Stimulated activated CD4-positive, alpha-beta T cell treated with anti-CD3 and anti-CD28 coated beads, Interleukin-1b, Interleukin-23, amount 100 ng/mL, for 24 hours (primary cell): ENCODE data around the gene GRHL1.
"Not testable (repeated sequence)": the region's sequence is repeated elsewhere in the genome, so short reads cannot be mapped to it uniquely, and the experiment has no call there.

Experiments
- DNase-seq, 4 experiments: peaks; one replicate each; pipeline ENCODE4 v3.0.0-alpha.2; 2020; ENCODE audit warnings: low read depth in 4 of 4, low spot score in 1 of 4

Gene GRHL1

DNA sequence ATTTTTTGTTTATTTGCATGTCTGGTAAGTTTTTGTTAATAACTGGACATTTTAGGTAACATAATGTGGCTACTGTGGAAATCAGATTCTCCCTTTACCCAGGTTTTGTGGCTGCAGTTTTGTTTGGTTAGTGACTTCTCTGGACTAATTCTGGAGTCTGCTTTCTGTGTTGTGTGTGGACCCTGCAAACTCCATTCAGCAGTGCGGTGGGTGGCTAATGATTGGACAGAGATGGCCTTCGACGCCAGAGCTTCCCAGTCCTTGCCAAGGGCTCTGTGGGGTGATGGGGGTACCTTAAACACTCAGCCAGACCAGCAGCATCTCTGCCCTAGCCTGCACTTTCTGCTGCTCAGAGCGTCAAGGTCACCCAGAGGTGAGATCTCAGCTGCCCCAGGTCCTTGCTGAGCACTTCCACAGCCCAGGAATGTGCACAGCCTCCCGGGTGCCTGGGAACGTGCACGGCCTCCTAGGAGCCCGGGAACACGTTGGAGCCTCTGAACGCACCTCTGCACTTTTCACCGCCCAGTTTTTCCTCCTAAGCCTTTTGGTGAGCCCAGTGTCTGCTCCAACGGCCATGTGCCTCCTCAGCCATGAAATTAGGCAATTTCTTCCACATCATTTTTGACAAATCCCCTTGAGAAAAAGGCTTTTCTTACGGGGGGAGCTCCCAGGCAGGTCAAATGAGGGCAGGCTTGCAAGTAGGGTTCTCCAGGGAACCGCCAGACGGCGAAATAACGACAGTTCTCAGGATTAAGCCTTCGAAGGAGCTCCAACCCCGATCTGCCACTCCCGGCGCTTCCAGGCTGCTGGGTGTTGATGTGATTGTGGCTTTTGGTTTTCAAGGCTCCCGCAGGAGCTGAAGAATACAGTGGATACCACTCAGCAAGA is 56.7 kb downstream of the GRHL1 start:
- no peak for DNase-seq

DNA sequence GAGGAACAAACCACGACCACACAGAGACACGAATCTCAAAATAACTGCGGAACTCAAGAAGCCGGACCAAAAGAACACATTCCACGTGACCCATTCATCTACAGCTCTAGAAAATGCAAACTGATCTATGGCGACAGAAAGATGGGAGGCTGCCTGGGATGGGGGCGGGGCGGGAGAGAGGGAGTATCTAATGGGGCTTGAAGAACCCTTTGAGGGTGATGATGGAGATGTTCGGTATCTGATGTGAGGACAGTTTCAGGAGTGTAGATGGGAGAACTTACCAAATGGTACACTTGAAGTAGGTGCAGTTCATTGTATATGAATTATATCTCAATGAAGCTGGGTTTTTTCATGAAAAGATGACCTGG is 57.3 kb downstream of the GRHL1 start:
- DNase-seq: no peak

DNA sequence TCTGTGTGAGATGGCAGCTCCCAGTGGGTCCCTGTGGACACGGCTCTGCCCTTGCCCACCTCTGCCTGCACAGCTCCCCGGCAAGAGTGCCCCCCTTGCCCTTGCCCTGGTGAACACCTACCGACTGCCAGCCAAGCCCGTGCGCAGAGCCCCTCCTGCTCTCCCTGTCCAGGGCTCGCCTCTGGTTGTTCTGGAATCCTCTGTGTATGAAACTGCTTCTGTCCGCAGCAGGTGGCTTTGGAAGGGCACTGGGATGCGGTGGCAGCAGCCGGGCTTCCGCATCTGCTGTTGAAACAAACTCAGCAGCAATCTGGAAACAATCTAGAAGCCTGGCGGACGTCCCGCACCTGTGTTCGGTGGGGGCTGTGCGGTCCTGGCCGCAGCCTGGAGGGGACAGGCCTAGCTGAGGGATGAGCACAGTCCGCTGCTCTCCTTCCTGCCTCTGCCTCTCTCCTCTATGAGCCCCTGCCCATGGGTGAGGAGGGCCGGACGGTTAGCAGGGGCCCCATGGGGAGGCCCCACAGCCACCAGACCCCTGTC is 57.8 kb downstream of the GRHL1 start:
- no peak for DNase-seq

DNA sequence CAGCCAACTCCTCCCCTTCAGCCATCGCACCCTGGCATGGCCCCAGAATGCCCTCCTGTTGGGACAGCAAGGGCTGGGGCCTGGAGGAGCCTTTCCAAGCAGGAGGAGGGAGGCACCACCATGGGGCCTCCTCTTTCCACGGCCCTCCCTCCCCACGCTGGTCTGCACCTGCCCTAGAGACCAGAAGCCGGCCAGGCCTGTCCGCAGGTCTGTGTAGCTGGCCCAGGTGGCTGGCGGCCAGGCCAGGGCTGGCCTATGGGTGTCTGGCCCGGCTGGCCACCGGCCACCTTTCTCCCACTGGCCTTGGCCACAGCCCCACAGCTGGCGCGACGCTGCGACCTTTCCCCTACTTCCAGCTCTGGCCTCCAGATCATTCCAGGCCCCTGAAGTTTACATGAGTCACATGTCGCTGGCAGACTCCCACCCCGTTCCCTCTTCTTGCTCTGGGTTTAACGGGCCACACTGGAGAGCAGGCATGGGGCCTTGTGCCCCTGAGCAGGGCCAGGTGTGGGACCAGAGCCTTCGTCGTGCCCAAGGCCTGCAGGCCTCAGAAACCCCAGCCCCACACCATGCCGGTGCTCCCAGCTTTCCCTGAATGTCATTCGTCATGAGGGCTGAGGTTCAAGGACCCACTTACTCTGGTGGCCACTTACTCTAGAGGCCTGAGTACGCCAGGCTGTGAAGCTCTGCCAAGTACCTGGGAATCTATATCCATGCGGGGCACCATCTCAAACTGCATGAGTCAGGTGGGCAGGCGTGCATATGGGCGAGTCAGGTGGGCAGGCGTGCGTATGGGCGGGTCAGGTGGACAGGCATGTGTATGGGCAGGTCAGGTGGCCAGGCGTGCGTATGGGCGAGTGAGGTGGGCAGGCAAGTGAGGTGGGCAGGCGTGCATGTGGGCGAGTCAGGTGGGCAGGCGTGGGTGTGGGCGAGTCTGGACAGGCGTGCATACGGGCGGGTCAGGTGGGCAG is 58.6 kb downstream of the GRHL1 start:
- no peak for DNase-seq

DNA sequence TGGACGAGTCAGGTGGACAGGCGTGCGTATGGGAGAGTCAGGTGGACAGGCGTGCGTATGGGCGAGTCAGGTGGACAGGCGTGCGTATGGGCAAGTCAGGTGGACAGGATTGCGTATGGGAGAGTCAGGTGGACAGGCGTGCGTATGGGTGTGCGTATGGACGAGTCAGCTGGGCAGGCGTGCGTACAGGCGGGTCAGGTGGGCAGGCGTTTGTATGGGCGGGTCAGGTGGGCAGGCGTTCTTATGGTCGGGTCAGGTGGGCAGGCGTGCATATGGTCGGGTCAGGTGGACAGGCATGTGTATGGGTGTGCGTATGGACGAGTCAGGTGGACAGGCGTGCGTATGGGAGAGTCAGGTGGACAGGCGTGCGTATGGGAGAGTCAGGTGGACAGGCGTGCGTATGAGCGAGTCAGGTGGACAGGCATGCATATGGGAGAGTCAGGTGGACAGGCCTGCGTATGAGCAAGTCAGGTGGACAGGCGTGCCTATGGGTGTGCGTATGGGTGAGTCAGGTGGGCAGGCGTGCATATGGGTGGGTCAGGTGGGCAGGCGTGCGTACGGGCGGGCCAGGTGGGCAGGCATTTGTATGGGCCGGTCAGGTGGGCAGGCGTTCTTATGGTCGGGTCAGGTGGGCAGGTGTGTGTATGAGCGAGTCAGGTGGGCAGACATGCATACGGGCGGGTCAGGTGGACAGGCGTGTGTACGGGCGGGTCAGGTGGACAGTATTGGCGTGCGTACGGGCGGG is 59.5 kb downstream of the GRHL1 start:
- DNase-seq: not testable (repeated sequence)

DNA sequence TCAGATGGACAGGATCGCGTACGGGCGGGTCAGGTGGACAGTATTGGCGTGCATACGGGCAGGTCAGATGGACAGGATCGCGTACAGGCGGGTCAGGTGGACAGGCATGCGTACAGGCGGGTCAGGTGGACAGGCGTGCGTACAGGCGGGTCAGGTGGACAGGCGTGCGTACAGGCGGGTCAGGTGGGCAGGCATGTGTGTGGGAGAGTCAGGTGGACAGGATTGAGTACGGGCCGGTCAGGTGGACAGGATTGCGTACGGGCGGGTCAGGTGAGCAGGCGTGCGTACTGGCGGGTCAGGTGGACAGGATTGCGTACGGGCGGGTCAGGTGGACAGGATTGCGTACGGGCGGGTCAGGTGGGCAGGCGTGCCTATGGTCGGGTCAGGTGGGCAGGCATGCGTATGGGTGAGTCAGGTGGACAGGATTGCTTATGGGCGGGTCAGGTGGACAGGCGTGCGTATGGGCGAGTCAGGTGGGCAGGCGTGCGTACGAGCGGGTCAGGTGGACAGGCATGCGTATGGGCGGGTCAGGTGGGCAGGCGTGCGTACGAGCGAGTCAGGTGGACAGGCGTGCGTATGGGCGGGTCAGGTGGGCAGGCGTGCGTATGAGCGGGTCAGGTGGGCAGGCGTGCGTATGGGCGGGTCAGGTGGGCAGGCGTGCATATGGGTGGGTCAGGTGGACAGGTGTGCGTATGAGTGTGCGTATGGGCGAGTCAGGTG is 60.3 kb downstream of the GRHL1 start:
- DNase-seq: not testable (repeated sequence)

DNA sequence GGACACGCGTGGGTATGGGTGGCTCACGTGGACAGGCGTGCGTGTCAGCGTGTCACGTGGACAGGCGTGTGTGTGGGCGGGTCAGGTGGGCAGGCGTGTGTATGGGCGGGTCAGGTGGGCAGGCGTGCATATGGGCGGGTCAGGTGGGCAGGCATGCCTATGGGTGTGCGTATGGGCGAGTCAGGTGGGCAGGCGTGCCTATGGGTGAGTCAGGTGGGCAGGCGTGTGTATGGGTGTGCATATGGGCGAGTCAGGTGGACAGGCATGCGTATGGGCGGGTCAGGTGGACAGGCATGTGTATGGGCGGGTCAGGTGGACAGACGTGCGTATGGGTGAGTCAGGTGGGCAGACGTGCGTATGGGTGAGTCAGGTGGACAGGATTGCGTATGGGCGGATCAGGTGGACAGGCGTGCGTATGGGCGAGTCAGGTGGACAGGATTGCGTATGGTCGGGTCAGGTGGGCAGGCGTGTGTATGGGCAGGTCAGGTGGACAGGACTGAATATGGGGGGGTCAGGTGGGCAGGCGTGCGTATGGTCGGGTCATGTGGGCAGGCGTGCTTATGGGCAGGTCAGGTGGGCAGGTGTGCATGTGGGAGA is 61.0 kb downstream of the GRHL1 start:
- DNase-seq: not testable (repeated sequence)

DNA sequence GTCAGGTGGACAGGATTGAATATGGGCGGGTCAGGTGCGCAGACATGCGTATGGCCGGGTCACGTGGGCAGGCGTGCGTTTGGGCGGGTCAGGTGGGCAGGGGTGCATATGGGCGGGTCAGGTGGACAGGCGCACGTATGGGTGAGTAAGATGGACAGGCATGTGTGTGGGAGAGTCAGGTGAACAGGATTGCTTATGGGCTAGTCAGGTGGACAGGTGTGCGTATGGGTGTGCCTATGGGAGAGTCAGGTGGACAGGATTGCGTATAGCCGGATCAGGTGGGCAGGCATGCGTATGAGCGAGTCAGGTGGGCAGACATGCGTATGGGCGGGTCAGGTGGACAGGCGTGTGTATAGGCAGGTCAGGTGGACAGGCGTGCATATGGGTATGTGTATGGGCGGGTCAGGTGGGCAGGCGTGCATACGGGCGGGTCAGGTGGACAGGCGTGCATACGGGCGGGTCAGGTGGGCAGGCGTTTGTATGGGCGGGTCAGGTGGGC is 61.5 kb downstream of the GRHL1 start:
- DNase-seq: no peak

DNA sequence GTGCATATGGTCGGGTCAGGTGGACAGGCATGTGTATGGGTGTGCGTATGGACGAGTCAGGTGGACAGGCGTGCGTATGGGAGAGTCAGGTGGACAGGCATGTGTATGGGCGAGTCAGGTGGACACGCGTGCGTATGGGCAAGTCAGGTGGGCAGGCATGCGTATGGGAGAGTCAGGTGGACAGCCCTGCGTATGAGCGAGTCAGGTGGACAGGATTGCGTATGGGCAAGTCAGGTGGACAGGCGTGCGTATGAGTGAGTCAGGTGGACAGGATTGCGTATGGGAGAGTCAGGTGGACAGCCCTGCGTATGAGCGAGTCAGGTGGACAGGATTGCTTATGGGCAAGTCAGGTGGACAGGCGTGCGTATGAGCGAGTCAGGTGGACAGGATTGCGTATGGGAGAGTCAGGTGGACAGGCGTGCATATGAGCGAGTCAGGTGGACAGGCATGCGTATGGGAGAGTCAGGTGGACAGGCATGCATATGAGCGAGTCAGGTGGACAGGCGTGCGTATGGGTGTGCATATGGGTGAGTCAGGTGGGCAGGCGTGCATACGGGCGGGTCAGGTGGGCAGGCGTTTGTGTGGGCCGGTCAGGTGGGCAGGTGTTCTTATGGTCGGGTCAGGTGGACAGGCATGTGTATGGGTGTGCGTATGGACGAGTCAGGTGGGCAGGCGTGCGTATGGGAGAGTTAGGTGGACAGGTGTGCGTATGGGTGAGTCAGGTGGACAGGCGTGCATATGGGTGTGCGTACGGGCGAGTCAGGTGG is 62.3 kb downstream of the GRHL1 start:
- not testable (repeated sequence) for DNase-seq

DNA sequence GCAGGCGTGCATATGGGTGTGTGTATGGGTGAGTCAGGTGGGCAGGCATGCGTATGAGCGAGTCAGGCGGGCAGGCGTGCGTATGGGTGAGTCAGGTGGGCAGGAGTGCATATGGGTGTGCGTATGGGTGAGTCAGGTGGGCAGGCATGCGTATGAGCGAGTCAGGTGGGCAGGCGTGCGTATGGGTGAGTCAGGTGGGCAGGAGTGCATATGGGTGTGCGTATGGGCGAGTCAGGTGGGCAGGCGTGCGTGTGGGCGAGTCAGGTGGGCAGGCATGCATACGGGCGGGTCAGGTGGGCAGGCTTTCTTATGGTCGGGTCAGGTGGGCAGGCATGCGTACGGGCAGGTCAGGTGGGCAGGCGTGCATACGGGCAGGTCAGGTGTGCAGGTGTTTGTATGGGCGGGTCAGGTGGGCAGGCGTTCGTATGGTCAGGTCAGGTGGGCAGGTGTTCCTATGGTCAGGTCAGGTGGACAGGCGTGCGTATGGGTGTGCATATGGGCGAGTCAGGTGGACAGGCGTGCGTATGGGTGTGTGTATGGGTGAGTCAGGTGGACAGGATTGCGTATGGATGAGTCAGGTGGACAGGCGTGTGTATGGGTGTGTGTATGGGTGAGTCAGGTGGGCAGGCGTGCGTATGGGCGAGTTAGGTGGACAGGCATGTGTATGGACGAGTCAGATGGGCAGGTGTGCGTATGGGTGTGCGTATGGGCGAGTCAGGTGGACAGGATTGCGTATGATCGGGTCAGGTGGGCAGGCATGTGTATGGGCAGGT is 63.1 kb downstream of the GRHL1 start:
- DNase-seq: no peak

DNA sequence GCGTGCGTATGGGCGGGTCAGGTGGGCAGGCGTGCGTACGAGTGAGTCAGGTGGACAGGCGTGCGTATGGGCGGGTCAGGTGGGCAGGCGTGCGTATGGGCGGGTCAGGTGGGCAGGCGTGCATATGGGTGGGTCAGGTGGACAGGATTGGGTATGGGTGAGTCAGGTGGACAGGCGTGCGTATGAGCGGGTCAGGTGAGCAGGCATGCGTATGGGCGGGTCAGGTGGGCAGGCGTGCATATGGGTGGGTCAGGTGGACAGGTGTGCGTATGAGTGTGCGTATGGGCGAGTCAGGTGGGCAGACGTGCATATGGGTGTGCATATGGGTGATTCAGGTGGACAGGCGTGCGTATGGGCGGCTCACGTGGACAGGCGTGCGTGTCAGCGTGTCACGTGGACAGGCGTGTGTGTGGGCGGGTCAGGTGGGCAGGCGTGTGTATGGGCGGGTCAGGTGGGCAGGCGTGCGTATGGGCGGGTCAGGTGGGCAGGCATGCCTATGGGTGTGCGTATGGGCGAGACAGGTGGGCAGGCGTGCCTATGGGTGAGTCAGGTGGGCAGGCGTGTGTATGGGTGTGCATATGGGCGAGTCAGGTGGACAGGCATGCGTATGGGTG is 64.0 kb downstream of the GRHL1 start:
- DNase-seq: not testable (repeated sequence)

DNA sequence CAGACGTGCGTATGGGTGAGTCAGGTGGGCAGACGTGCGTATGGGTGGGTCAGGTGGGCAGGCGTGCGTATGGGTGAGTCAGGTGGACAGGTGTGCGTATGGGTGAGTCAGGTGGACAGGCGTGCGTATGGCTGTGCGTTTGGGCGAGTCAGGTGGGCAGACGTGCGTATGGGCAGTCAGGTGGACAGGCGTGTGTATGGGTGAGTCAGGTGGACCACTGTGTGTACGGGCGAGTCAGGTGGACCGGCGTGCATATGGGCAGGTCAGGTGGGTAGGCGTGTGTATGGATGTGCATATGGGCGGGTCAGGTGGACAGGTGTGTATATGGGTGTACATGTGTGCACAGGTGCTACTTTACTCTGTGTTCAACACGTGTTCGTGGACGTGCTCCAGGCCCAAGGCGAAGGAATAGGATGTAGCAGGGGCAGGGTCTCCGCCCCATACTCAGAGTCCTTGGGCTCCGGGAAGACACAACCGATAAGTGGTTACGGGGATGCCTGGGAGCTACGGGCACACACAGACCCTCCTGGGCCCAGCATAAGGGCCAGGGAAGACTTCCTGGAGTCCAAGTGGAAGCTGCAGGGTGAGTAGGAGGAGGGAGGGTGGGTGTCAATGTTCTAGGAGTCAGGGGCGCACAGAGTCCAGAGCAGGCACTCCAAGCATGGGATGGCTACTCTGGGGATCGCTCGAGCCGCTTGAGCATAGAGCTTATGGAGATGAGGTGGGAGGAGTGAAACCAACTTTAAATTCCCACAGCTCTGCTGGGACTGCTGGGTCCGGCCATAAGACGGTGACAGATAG is 64.7 kb downstream of the GRHL1 start:
- DNase-seq: no peak

DNA sequence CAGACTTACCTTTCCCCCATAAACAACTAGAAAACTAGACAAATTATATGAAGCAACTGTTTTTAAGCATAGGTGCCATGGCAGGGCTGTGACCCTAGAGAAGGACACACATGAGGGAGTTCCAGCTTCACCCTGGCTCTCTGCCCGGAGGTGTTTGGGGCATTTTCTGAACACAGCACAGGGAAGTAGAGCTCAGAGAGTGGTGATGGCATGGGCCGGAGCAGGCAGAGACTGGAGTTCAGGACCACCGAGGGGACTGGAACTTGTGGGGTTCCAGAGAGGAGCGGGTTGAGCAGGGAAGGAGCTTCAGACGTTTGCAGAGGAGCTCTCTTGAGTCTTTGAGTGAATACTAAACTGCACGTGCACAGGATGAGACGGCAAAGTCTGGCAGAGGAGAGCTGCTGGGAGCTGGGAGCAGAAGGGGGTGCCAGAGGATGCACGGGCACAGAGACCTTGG is 65.3 kb downstream of the GRHL1 start:
- no peak for DNase-seq

DNA sequence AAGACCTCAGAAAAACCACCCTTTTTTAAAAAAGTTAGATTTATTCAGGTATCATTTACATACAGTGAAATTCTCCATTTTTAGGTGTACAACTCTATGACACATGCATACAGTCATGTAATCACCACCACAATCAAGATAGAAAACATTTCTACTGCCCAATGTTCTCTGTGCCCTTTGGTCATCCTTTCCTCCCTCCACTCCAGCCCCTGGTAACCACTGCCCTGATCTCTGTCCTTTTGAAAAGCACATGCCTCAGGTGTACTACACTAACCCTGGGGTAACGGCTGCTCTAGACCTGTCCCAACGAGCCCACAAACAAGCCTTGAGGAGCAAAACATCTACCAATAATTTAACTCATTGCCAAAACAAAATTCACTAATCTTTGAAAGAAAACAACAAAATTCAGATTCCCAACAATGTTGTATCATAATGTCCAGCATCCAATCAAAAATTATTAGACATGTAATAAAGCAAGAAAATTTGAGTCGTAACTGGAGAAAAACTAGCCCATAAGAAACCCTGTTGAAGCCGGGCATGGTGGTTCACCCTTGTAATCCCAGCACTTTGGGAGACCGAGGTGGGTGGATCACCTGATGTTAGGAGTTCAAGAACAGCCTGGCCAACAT is 65.9 kb downstream of the GRHL1 start:
- DNase-seq: no peak

DNA sequence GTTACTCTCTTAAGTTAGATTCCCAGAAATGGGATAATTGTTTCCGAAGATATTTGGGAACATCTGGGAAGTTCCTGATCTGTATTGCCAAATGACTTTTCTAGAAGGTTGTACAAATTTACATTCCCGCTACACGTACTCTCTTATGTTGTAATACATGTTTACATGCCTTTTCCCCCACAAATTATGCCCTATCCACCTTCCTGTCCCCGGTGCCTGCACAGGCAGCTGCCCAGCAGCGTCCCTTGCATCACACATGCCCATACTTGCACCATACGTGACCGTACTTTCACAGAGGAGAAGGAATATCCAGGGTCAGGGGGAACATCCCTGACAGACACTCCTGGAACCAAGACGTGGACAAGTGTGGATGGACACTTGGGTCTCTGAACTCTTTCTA is 67.7 kb downstream of the GRHL1 start:
- DNase-seq: no peak

DNA sequence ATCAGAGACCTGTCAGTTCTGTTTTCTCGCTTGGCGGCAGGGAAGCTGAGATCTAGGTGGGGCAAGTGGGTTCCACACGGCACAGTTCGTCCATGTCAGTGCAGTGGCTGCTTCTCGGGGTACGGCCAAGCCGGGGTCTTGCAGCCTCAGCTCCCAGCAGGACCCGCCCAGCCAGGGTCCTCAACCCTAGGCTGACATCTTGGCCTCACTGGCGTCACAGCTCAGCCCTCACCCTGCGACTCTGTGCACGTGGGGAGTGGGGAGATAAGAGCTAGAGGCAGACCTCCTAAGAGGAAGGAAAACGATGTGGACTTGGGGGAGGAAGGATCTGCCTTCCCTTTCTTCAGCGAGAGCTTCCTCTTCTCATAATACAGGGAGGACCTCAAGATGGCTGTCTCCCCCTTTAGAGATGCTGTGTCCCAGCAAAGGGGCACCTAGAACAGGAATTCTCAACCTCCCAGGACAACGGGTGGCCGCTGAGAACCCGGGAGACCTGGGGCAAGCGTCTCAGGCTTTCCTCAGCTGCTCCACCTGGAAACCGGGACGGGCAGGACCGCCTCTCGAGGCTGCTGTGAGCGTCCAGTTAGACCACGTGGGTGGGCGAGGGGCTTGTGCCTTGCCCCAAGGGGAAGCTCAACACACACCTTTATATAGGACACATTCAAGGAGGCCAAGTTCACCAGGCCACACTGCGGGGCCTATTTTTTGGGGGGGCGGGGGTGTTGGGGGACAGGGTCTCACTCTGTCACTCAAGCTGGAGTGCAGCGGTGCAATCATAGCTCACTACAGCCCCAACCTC is 68.3 kb downstream of the GRHL1 start:
- DNase-seq: no peak
